Body of pancreas (tissue), 4 donors: Measurements from ENCODE around the gene GTF2F1.

ENCODE experiments used
- POLR2A ChIP-seq, 3 donors: fragments of 450-650 bp; IDR thresholded peaks; one replicate each; pipeline ENCODE4 v1.6.1; 2016; ENCODE audit warnings: antibody characterized with exemption in 3 of 3, mild to moderate bottlenecking in 2 of 3
- TF ChIP-seq, protein P1 (sequence below), 7 experiments: fragments of 450-650 bp in 4 of 7; fragments of 200-600 bp in 3 of 7; sonication (generic) in 3 of 7; IDR thresholded peaks; one replicate each; pipeline ENCODE4 v1.5.1; 2016 to 2019; ENCODE audit warnings: antibody characterized with exemption in 7 of 7

DNA sequence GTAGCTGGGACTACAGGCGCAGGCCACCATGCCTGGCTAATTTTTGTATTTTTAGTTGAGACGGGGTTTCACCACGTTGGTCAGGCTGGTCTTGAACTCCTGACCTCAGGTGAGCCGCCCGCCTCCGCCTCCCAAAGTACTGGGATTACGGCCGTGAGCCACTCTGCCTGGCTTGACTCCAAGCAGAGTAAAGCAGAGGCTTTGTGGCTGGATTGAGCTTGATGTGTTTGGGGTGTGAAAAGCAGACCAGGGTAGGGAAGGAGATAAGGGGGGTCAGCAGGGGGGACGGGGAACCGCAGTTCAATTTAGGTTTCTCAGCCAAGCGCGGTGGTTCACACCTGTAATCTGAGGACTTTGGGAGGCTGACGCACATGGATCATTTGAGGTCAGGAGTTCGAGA, 35.8 kb downstream of the GTF2F1 start:
- TF ChIP-seq, protein P1, sequence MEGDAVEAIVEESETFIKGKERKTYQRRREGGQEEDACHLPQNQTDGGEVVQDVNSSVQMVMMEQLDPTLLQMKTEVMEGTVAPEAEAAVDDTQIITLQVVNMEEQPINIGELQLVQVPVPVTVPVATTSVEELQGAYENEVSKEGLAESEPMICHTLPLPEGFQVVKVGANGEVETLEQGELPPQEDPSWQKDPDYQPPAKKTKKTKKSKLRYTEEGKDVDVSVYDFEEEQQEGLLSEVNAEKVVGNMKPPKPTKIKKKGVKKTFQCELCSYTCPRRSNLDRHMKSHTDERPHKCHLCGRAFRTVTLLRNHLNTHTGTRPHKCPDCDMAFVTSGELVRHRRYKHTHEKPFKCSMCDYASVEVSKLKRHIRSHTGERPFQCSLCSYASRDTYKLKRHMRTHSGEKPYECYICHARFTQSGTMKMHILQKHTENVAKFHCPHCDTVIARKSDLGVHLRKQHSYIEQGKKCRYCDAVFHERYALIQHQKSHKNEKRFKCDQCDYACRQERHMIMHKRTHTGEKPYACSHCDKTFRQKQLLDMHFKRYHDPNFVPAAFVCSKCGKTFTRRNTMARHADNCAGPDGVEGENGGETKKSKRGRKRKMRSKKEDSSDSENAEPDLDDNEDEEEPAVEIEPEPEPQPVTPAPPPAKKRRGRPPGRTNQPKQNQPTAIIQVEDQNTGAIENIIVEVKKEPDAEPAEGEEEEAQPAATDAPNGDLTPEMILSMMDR (IDR thresholded peaks at IDR 0.05), result no peak
- TF ChIP-seq POLR2A (IDR thresholded peaks at IDR 0.05), result no peak
